ENCODE results near the gene SMU1. TPM values are rescaled to one million over a fixed set of nuclear protein-coding genes. Genes with fewer than 3 reads are reported as not detected.

Gene SMU1
- total RNA-seq, 1 donor from 2014 or later: 19.2 TPM

GRCh38 chr9:33024966-33025571 lies 51.4 kb downstream of the SMU1 start, which contains the start of gene DNAJA1:
Gene DNAJA1, plus strand, starts transcription at chr9:33025273. Its CDS starts 1,212 bp downstream, at chr9:33026485.
- ATAC-seq (peak; percentile 97), DNase-seq (peak; percentile 97)
- Histone ChIP-seq H3K4me3 (peak within 1 kb of the TSS; percentile 77), H3K27me3 (no peaks in the 10 kb centered on the region), H3K9me3 (no peaks in the 10 kb centered on the region), H3K27ac (peak within 1 kb of the TSS; percentile 97), H3K4me1 (peaks cover 52% of the 10 kb centered on the region), H3K36me3 (peaks cover 36% of the 10 kb centered on the region)
- TF ChIP-seq, protein P1, sequence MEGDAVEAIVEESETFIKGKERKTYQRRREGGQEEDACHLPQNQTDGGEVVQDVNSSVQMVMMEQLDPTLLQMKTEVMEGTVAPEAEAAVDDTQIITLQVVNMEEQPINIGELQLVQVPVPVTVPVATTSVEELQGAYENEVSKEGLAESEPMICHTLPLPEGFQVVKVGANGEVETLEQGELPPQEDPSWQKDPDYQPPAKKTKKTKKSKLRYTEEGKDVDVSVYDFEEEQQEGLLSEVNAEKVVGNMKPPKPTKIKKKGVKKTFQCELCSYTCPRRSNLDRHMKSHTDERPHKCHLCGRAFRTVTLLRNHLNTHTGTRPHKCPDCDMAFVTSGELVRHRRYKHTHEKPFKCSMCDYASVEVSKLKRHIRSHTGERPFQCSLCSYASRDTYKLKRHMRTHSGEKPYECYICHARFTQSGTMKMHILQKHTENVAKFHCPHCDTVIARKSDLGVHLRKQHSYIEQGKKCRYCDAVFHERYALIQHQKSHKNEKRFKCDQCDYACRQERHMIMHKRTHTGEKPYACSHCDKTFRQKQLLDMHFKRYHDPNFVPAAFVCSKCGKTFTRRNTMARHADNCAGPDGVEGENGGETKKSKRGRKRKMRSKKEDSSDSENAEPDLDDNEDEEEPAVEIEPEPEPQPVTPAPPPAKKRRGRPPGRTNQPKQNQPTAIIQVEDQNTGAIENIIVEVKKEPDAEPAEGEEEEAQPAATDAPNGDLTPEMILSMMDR (IDR thresholded peaks at IDR 0.05): no peak
- intact Hi-C loops (cut with DNase I): no loop called here

- intact Hi-C loops (cut with DNase I): no loop called here
- Histone ChIP-seq H3K27me3 (no peaks in the 10 kb centered on the region), H3K9me3 (no peaks in the 10 kb centered on the region), H3K4me3 (peak overlapping the region; percentile 77), H3K27ac (peak overlapping the region; percentile 97), H3K4me1 (peaks cover 45% of the 10 kb centered on the region), H3K36me3 (peaks cover 29% of the 10 kb centered on the region)
- ATAC-seq: peak; percentile 6
- no peak for DNase-seq
- TF ChIP-seq, protein P1 (IDR thresholded peaks at IDR 0.05): no peak
These were observed 52.1 kb downstream of the SMU1 start for GRCh38 chr9:33024126-33024965.

- Histone ChIP-seq H3K9me3 (no peaks in the 10 kb centered on the region), H3K4me3 (peak overlapping the region; percentile 77), H3K27me3 (no peaks in the 10 kb centered on the region), H3K4me1 (peaks cover 38% of the 10 kb centered on the region), H3K36me3 (peaks cover 22% of the 10 kb centered on the region), H3K27ac (peak overlapping the region; percentile 97)
- DNase-seq: no peak
- intact Hi-C loops (cut with DNase I): no loop called here
- ATAC-seq: no peak
- TF ChIP-seq, protein P1 (IDR thresholded peaks at IDR 0.05): no peak
These were observed 52.8 kb downstream of the SMU1 start for GRCh38 chr9:33023661-33024060.

DNA sequence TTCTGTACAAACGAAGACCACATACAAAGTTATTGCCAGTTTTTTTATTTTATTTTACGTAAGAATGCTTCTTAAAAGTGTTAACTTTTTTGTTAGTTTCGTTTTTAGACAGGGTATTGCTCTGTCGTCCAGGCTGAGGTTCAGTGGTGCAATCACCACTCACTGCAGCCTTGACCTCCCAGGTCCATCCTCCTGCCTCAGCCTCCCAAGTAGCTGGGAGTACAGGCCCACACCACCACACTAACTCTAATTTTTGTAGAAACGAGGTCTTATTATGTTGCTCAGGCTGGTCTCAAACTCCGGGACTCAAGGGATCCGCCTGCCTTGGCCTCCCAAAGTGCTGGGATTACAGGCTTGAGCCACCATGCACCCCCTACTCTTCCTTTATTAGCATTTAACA lies 53.7 kb downstream of the SMU1 start:
- ATAC-seq (no peak), DNase-seq (no peak)
- Histone ChIP-seq H3K4me1 (peaks cover 29% of the 10 kb centered on the region), H3K36me3 (peaks cover 13% of the 10 kb centered on the region), H3K27me3 (no peaks in the 10 kb centered on the region), H3K4me3 (no peak overlapping the region), H3K9me3 (no peaks in the 10 kb centered on the region), H3K27ac (no peak overlapping the region)
- intact Hi-C loops (cut with DNase I): no loop called here
- TF ChIP-seq, protein P1 (IDR thresholded peaks at IDR 0.05): no peak

DNA sequence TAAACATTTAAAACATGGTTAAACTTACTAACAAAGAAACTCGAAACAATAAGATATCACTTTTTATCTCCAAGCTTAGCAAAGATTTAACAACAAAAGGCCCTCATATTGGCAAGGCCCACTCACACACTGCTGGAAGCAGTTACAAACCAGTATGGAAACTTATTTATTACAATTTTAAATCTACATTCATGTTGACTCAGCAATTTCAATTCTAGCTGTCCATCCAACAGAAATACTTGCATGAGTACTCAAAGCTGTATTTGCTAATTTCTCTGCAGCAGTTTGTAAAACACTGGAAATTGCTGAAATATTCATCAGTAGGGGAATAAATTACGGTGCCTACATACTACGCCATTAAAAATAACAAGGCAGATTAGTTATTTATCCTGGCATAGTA lies 54.2 kb downstream of the SMU1 start:
- intact Hi-C loops (cut with DNase I): no loop called here
- Histone ChIP-seq H3K27me3 (no peaks in the 10 kb centered on the region), H3K4me1 (peaks cover 25% of the 10 kb centered on the region), H3K27ac (no peak overlapping the region), H3K36me3 (peaks cover 8% of the 10 kb centered on the region), H3K9me3 (no peaks in the 10 kb centered on the region), H3K4me3 (no peak overlapping the region)
- no peak for ATAC-seq
- DNase-seq: no peak
- TF ChIP-seq, protein P1 (IDR thresholded peaks at IDR 0.05): no peak

All from upper lobe of right lung (tissue), 1 donor.